IMR-90 (cell line): ENCODE results near the gene TMEM223. TPM values are rescaled to one million over a fixed set of nuclear protein-coding genes. Genes with fewer than 3 reads are reported as not detected.

Experiments used
- ATAC-seq: fragments of 200-7000 bp; cut with Tn5 transposase; 2 replicates; pipeline ENCODE4 v1.9.1; 2020; ENCODE audit warnings: low read depth, mild to moderate bottlenecking, moderate library complexity
- BruUV-seq: library from RNA; stranded (reverse); fragments of 400-500 nt; replicated peaks from 2 replicates; lab custom pipeline; 2021; lab: Mats Ljungman, UMichigan
- CTCF ChIA-PET: fragments of 300-600 bp; formaldehyde crosslinking; extraction: SDS; loops from one replicate; lab custom pipeline; 2021; ENCODE audit warnings: antibody characterized with exemption; lab: Yijun Ruan, JAX
- POLR2A ChIA-PET: fragments of 300-600 bp; sonication (Branson Sonifier 250); formaldehyde crosslinking; loops from one replicate; lab custom pipeline; 2022; ENCODE audit warnings: antibody characterized with exemption; ENCODE audit not compliant: unreplicated experiment; lab: Charles Lee
- DNase-seq: peaks from one replicate; pipeline ENCODE4 v3.0.0; 2013
- H2AFZ ChIP-seq: replicated peaks from 2 replicates; pipeline ENCODE3; 2013; ENCODE audit warnings: low read length, mild to moderate bottlenecking; ENCODE audit not compliant: poor library complexity
- H2AK5ac ChIP-seq: 2 replicates; pipeline ENCODE4 v1.6.1; 2013; ENCODE audit warnings: low read depth, low read length, inconsistent platforms
- H2AK9ac ChIP-seq: replicated peaks from 2 replicates; pipeline ENCODE3; 2013; ENCODE audit warnings: mild to moderate bottlenecking, low read depth, low read length, moderate library complexity; ENCODE audit not compliant: poor library complexity
- H2BK120ac ChIP-seq: 2 replicates; pipeline ENCODE4 v1.6.1; 2013; ENCODE audit warnings: low read depth, low read length, inconsistent platforms
- H2BK15ac ChIP-seq: 3 replicates; pipeline ENCODE4 v1.6.1; 2013; ENCODE audit warnings: low read depth, low read length, inconsistent platforms
- H2BK20ac ChIP-seq: 2 replicates; pipeline ENCODE4 v1.6.1; 2013; ENCODE audit warnings: low read depth, mild to moderate bottlenecking, inconsistent platforms, low read length, moderate library complexity
- H2BK5ac ChIP-seq: 2 replicates; pipeline ENCODE4 v1.6.1; 2013; ENCODE audit warnings: mild to moderate bottlenecking, low read depth, low read length, inconsistent platforms; ENCODE audit not compliant: poor library complexity, severe bottlenecking
- H3K14ac ChIP-seq: replicated peaks from 2 replicates; pipeline ENCODE4 v1.6.1; 2013; ENCODE audit warnings: low read depth, low read length, inconsistent platforms
- H3K18ac ChIP-seq: 2 replicates; pipeline ENCODE4 v1.6.1; 2013; ENCODE audit warnings: low read depth, low read length, control low read depth
- H3K23ac ChIP-seq: 2 replicates; pipeline ENCODE4 v1.6.1; 2013; ENCODE audit warnings: low read depth, low read length, inconsistent platforms
- H3K27ac ChIP-seq: 2 replicates; pipeline ENCODE4 v1.5.1; 2013; ENCODE audit warnings: mild to moderate bottlenecking, control low read depth, low read length; ENCODE audit not compliant: insufficient read depth
- H3K27me3 ChIP-seq: 2 replicates; pipeline ENCODE4 v1.6.1; 2013; ENCODE audit warnings: low read length; ENCODE audit not compliant: control insufficient read depth, insufficient read depth
- H3K36me3 ChIP-seq: 2 replicates; pipeline ENCODE4 v1.6.1; 2013; ENCODE audit warnings: low read length, mixed read lengths; ENCODE audit not compliant: control insufficient read depth, insufficient read depth
- H3K4ac ChIP-seq: 2 replicates; pipeline ENCODE4 v1.6.1; 2013; ENCODE audit warnings: low read depth, low read length, inconsistent platforms
- H3K4me1 ChIP-seq: 2 replicates; pipeline ENCODE4 v1.6.1; 2013; ENCODE audit warnings: low read length, mixed read lengths; ENCODE audit not compliant: control insufficient read depth, insufficient read depth
- H3K4me2 ChIP-seq: 2 replicates; pipeline ENCODE4 v1.6.1; 2013; ENCODE audit warnings: low read depth, mild to moderate bottlenecking, control low read depth, low read length, moderate library complexity
- H3K4me3 ChIP-seq: 2 replicates; pipeline ENCODE4 v1.5.1; 2013; ENCODE audit warnings: low read depth, mild to moderate bottlenecking, control low read depth, low read length, moderate library complexity; ENCODE audit not compliant: insufficient read depth
- H3K56ac ChIP-seq: 2 replicates; pipeline ENCODE4 v1.6.1; 2013; ENCODE audit warnings: low read length, inconsistent platforms; ENCODE audit not compliant: insufficient read depth; ENCODE audit errors: extremely low read depth
- H3K79me1 ChIP-seq, 2 experiments: 2 replicates each; pipeline ENCODE4 v1.6.1; 2013; ENCODE audit warnings: low read length in 2 of 2, inconsistent platforms in 1 of 2, low read depth in 1 of 2
- H3K9ac ChIP-seq: 2 replicates; pipeline ENCODE4 v1.6.1; 2013; ENCODE audit warnings: low read depth, low read length, control low read depth
- H3K9me1 ChIP-seq: 2 replicates; pipeline ENCODE4 v1.6.1; 2013; ENCODE audit warnings: low read length, inconsistent platforms; ENCODE audit not compliant: insufficient read depth
- H3K9me3 ChIP-seq: 2 replicates; pipeline ENCODE4 v1.6.1; 2013; ENCODE audit warnings: low read length; ENCODE audit not compliant: control insufficient read depth, insufficient read depth
- H4K20me1 ChIP-seq: 2 replicates; pipeline ENCODE4 v1.6.1; 2013; ENCODE audit warnings: low read length, inconsistent platforms; ENCODE audit not compliant: insufficient read depth
- H4K5ac ChIP-seq: 2 replicates; pipeline ENCODE4 v1.6.1; 2013; ENCODE audit warnings: mild to moderate bottlenecking, low read depth, low read length, control low read depth
- H4K8ac ChIP-seq, 2 experiments: 2 replicates each; pipeline ENCODE4 v1.6.1; 2013; ENCODE audit warnings: low read depth in 2 of 2, low read length in 2 of 2, control low read depth in 1 of 2, inconsistent platforms in 1 of 2
- H4K91ac ChIP-seq: 2 replicates; pipeline ENCODE4 v1.6.1; 2013; ENCODE audit warnings: low read depth, low read length, inconsistent platforms; ENCODE audit not compliant: insufficient read depth
- BHLHE40 ChIP-seq: fragments of 150-350 bp; IDR thresholded peaks from 2 replicates; pipeline ENCODE4 v1.6.1; 2016; ENCODE audit warnings: mild to moderate bottlenecking, low read depth, low read length
- CEBPB ChIP-seq: IDR thresholded peaks from 2 replicates; pipeline ENCODE4 v1.6.1; 2012; ENCODE audit warnings: low read depth, low read length, improper control_type of control experiment
- CHD1 ChIP-seq: IDR thresholded peaks from 2 replicates; pipeline ENCODE4 v1.6.1; 2012; ENCODE audit warnings: low read depth, low read length, improper control_type of control experiment
- MAFK ChIP-seq: IDR thresholded peaks from 2 replicates; pipeline ENCODE4 v1.6.1; 2012; ENCODE audit warnings: low read depth, low read length, improper control_type of control experiment
- MAZ ChIP-seq: IDR thresholded peaks from 2 replicates; pipeline ENCODE4 v1.6.1; 2012; ENCODE audit warnings: low read depth, mild to moderate bottlenecking, low read length, improper control_type of control experiment, moderate library complexity, borderline replicate concordance
- MXI1 ChIP-seq: IDR thresholded peaks from 2 replicates; pipeline ENCODE4 v1.6.1; 2012; ENCODE audit warnings: low read depth, mild to moderate bottlenecking, low read length, moderate library complexity, borderline replicate concordance
- NFE2L2 ChIP-seq: fragments of 150-350 bp; IDR thresholded peaks from 2 replicates; pipeline ENCODE4 v1.6.1; 2016; ENCODE audit warnings: low read depth, mild to moderate bottlenecking, low read length
- POLR2A ChIP-seq: IDR thresholded peaks from 2 replicates; pipeline ENCODE4 v1.6.1; 2012; ENCODE audit warnings: mild to moderate bottlenecking, low read depth, low read length
- RAD21 ChIP-seq: IDR thresholded peaks from 2 replicates; pipeline ENCODE4 v1.6.1; 2012; ENCODE audit warnings: low read length, improper control_type of control experiment
- SMC3 ChIP-seq: fragments of 150-350 bp; IDR thresholded peaks from 2 replicates; pipeline ENCODE4 v1.6.1; 2016; ENCODE audit warnings: low read depth, mild to moderate bottlenecking, antibody characterized with exemption, low read length, moderate library complexity
- WGBS, 2 experiments: methylation state at CpG; one replicate each; pipeline versions ENCODE4 v1.1.5 to v1.1.7; 2013; ENCODE audit warnings: missing lambda C conversion rate in 2 of 2; ENCODE audit not compliant: insufficient read length in 1 of 2; ENCODE audit errors: extremely low coverage in 2 of 2; 5-methylcytosine and 5-hydroxymethylcytosine counted together
- dilution Hi-C: fragments of 300-500 bp; cut with HindIII; formaldehyde crosslinking; loops from one replicate; pipeline ENCODE4 v1.14.3; 2018; ENCODE audit warnings: low sequenced_read_pairs; ENCODE audit not compliant: unreplicated experiment
- in situ Hi-C: fragments of 300-500 bp; cut with MboI; formaldehyde crosslinking; loops from 3 replicates; pipeline ENCODE4 v1.14.3; 2019; ENCODE audit warnings: low sequenced_read_pairs, inconsistent platforms, mixed read lengths
- intact Hi-C: fragments of 100-400 bp; cut with micrococcal nuclease; formaldehyde crosslinking; loops from 2 replicates; pipeline ENCODE4 v1.10.0; 2022
- polyA plus RNA-seq, 3 experiments: library from polyadenylated mRNA; depleted of rRNA; stranded (reverse); fragments of >200 nt; gene quantifications; 2 replicates each; pipeline ENCODE4 v1.2.3, GENCODE V29; 2012; ENCODE audit warnings: low replicate concordance in 1 of 3
- total RNA-seq: library from RNA; depleted of rRNA; stranded (reverse); fragments of >200 nt; gene quantifications from 2 replicates; pipeline ENCODE4 v1.2.3, GENCODE V29; 2012
- TF ChIP-seq, protein P1 (sequence below): conservative IDR thresholded peaks from 2 replicates; pipeline ENCODE4 v1.5.1; 2012; ENCODE audit warnings: mild to moderate bottlenecking, low read depth, low read length, improper control_type of control experiment
- TF ChIP-seq, protein P2 (sequence below): fragments of 150-350 bp; IDR thresholded peaks from 2 replicates; pipeline ENCODE4 v1.6.1; 2017; ENCODE audit warnings: mild to moderate bottlenecking, antibody characterized with exemption, low read length, low read depth
- TF ChIP-seq, protein P3 (sequence below): fragments of 150-350 bp; IDR thresholded peaks from 2 replicates; pipeline ENCODE4 v1.6.1; 2016; ENCODE audit warnings: low read depth, mild to moderate bottlenecking, low read length, moderate library complexity, borderline replicate concordance

The TMEM223 gene
- total and polyA plus RNA-seq, 2 of the 4 experiments (the other 2 are of a cell fraction): 9.7 to 15.7 TPM

DNA sequence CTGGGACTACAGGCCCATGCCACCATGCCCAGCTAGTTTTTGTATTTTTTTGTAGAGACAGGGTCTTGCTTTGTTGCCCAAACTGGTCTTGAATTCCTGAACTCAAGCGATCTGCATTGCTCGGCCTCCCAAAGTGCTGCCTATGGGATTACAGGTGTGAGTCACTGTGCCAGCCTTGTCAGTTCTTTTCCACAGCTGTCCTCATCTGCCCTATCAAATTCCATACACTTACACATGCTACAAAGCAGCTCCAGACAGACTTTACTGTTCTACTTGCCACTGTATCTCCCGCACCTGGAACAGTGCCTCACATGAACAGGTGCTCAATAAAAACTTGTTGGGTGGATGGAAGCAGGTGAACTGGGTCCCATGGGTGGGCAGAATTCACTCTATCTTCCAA is 31.9 kb upstream of the TMEM223 start:
- Histone ChIP-seq H3K9me3 (no peaks in the 10 kb centered on the region), H4K20me1 (peaks cover 27% of the 10 kb centered on the region), H2BK15ac (no peak overlapping the region), H3K4ac (no peak overlapping the region), H3K79me1 (peaks cover 7 to 45% of the 10 kb centered on the region in 2 experiments), H4K8ac (no peak overlapping the region), H2BK5ac (no peak overlapping the region), H4K91ac (no peak overlapping the region), H2AK5ac (no peak overlapping the region), H3K56ac (no peak overlapping the region), H3K23ac (no peak overlapping the region), H2BK120ac (no peak overlapping the region), H2AK9ac (no peak overlapping the region), H3K18ac (no peak overlapping the region), H3K9ac (no peak overlapping the region), H2BK20ac (no peak overlapping the region), H3K4me2 (no peak overlapping the region), H3K27me3 (no peaks in the 10 kb centered on the region), H3K36me3 (peaks cover 72% of the 10 kb centered on the region), H3K4me1 (no peaks in the 10 kb centered on the region), H2AFZ (no peak overlapping the region), H3K4me3 (no peak overlapping the region), H3K27ac (no peak overlapping the region), H3K9me1 (no peaks in the 10 kb centered on the region), H3K14ac (no peak overlapping the region), H4K5ac (no peak overlapping the region)
- BruUV-seq: no TSS peak
- ATAC-seq (no peak), DNase-seq (no peak)
- intact Hi-C loops: no loop called here
- TF ChIP-seq MXI1 (no peak), MAZ (no peak), CHD1 (no peak), NFE2L2 (no peak), MAFK (no peak), POLR2A (no peak), SMC3 (no peak), BHLHE40 (no peak), RAD21 (no peak), CEBPB (no peak)
- TF ChIP-seq, protein P1, sequence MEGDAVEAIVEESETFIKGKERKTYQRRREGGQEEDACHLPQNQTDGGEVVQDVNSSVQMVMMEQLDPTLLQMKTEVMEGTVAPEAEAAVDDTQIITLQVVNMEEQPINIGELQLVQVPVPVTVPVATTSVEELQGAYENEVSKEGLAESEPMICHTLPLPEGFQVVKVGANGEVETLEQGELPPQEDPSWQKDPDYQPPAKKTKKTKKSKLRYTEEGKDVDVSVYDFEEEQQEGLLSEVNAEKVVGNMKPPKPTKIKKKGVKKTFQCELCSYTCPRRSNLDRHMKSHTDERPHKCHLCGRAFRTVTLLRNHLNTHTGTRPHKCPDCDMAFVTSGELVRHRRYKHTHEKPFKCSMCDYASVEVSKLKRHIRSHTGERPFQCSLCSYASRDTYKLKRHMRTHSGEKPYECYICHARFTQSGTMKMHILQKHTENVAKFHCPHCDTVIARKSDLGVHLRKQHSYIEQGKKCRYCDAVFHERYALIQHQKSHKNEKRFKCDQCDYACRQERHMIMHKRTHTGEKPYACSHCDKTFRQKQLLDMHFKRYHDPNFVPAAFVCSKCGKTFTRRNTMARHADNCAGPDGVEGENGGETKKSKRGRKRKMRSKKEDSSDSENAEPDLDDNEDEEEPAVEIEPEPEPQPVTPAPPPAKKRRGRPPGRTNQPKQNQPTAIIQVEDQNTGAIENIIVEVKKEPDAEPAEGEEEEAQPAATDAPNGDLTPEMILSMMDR: no peak
- TF ChIP-seq, protein P2, sequence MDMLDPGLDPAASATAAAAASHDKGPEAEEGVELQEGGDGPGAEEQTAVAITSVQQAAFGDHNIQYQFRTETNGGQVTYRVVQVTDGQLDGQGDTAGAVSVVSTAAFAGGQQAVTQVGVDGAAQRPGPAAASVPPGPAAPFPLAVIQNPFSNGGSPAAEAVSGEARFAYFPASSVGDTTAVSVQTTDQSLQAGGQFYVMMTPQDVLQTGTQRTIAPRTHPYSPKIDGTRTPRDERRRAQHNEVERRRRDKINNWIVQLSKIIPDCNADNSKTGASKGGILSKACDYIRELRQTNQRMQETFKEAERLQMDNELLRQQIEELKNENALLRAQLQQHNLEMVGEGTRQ: no peak
- TF ChIP-seq, protein P3, sequence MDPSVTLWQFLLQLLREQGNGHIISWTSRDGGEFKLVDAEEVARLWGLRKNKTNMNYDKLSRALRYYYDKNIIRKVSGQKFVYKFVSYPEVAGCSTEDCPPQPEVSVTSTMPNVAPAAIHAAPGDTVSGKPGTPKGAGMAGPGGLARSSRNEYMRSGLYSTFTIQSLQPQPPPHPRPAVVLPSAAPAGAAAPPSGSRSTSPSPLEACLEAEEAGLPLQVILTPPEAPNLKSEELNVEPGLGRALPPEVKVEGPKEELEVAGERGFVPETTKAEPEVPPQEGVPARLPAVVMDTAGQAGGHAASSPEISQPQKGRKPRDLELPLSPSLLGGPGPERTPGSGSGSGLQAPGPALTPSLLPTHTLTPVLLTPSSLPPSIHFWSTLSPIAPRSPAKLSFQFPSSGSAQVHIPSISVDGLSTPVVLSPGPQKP: no peak
- dilution Hi-C loops: no loop called here
- CTCF ChIA-PET: no interaction called here
- 100% methylated on average over 2 of the region's 3 CpGs; no CpG with 5 or more reads in 1 of the 2 experiments for WGBS, 2 experiments
- POLR2A ChIA-PET: interaction anchor here (0.6 kb wide), 1 partner anchor 1464 kb away, joined by 4 read pairs; no protein-coding TSS in a partner anchor
- in situ Hi-C loops: no loop called here
